Brain microvascular endothelial cell (primary cell): ENCODE data around the gene RPS3A.
"Not testable (repeated sequence)": the region's sequence is repeated elsewhere in the genome, so short reads cannot be mapped to it uniquely, and the experiment has no call there.

Experiments
- DNase-seq: peaks from one replicate; pipeline ENCODE4 v3.0.0-alpha.2; 2020
- H3K27ac ChIP-seq: fragments of 250-450 bp; sonication (Bioruptor Pico); 2 replicates; pipeline ENCODE4 v1.5.1; 2020; ENCODE audit warnings: mild to moderate bottlenecking, moderate library complexity
- H3K27me3 ChIP-seq: fragments of 250-450 bp; sonication (Bioruptor Pico); replicated peaks from 2 replicates; pipeline ENCODE4 v1.5.1; 2020; ENCODE audit warnings: mild to moderate bottlenecking
- H3K36me3 ChIP-seq: fragments of 250-450 bp; sonication (Bioruptor Pico); replicated peaks from 2 replicates; pipeline ENCODE4 v1.5.1; 2020; ENCODE audit warnings: mild to moderate bottlenecking
- H3K4me3 ChIP-seq: 2 replicates; pipeline ENCODE4 v1.5.1; 2011; ENCODE audit warnings: low read depth, mild to moderate bottlenecking, control low read depth, low read length, moderate library complexity
- in situ Hi-C: cut with HindIII; loops from 2 replicates; pipeline ENCODE4 v1.10.0; 2017; ENCODE audit warnings: low sequenced_read_pairs, low pct_ligation_motif_present
- TF ChIP-seq, protein P1 (sequence below): IDR thresholded peaks from 2 replicates; pipeline ENCODE4 v1.5.1; 2011; ENCODE audit warnings: low read depth, mild to moderate bottlenecking, moderate library complexity, low read length, control low read depth, inconsistent platforms; ENCODE audit errors: missing control alignments

The RPS3A gene

DNA sequence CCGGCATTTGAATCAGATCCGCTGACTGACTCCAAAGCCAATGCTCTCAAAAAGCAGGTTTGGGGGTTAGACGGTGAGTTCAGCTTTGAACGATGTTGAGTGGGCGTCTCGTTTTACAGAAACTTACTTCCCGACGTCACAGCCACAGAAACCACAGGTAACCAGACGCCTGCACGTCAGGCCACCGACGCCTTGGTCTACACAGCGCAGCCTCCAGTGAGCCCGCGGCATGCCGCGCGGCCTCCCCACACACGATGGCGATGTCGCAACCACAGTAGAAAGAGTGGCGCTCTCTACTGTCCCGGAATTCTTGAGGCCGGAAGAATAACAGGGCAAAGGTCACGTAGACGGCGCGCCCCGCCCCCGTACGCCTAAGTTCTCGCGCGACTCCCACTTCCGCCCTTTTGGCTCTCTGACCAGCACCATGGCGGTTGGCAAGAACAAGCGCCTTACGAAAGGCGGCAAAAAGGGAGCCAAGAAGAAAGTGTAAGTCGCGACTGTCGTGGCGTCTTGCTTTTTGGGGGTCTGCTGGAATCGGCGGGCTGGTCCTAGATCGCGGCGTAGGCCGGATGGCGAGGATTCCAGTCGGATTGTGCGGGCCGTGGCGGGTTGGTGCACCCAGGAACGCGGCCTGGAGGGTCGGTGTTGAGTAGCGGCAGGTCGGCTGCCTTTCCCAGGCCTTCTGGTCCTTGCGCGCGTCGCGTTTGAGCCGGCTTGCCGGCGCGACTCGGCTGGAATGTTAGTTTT is at the start of gene RPS3A:
Gene RPS3A, plus strand, starts transcription at position 400 of the 747 bp plus-strand sequence. Its CDS starts 25 bp downstream, at position 425.
- in situ Hi-C loops = no loop called here
- H3K27ac ChIP-seq = peak within 1 kb of the TSS; percentile 89
- TF ChIP-seq, protein P1, sequence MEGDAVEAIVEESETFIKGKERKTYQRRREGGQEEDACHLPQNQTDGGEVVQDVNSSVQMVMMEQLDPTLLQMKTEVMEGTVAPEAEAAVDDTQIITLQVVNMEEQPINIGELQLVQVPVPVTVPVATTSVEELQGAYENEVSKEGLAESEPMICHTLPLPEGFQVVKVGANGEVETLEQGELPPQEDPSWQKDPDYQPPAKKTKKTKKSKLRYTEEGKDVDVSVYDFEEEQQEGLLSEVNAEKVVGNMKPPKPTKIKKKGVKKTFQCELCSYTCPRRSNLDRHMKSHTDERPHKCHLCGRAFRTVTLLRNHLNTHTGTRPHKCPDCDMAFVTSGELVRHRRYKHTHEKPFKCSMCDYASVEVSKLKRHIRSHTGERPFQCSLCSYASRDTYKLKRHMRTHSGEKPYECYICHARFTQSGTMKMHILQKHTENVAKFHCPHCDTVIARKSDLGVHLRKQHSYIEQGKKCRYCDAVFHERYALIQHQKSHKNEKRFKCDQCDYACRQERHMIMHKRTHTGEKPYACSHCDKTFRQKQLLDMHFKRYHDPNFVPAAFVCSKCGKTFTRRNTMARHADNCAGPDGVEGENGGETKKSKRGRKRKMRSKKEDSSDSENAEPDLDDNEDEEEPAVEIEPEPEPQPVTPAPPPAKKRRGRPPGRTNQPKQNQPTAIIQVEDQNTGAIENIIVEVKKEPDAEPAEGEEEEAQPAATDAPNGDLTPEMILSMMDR = peak; percentile 90
- peak; percentile 98 for DNase-seq
- H3K27me3 ChIP-seq = no peaks in the 10 kb centered on the region
- H3K4me3 ChIP-seq = peak within 1 kb of the TSS; percentile 100
- peaks cover 36% of the 10 kb centered on the region for H3K36me3 ChIP-seq

DNA sequence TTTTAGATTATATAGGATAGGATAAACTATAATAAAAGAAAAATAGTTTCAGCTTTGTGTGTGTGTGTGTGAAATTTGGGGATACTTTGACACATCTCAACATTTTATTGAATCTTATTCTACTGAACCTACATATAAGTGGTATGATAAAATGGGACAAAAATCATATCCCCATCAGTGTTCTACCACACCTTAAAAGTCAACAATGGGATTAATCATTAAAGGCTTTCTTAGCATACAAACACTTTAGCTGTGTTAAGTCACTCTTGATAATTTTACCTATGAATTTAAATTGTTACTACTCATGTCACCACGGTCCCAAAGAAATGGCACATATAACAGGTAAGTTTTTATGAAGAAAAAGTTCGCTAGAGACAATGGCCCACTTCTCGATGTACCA is 46.6 kb upstream of the RPS3A start:
- H3K4me3 ChIP-seq = no peak overlapping the region
- H3K27ac ChIP-seq = no peak overlapping the region
- H3K27me3 ChIP-seq = no peaks in the 10 kb centered on the region
- TF ChIP-seq, protein P1 = no peak
- H3K36me3 ChIP-seq = no peaks in the 10 kb centered on the region
- in situ Hi-C loops = no loop called here
- no peak for DNase-seq

DNA sequence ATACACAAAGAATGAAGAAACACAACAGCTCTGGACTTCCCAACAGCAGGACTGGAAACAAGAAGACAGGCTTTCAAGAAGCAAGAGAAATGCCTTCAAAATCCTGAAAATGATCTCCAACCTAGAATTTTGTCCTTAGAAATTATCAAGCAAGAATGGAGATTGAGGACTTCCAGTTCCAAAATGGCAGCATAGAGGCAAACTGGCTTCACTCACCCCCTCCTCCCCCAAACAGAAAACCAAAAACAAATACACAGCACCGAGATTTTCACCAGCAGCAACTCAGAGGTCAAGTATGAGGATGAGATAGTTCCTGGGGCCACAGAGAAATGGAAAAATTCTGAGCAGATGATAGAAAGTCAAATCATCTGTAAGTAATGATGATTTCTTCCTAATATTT is 43.9 kb upstream of the RPS3A start:
- in situ Hi-C loops = no loop called here

DNA sequence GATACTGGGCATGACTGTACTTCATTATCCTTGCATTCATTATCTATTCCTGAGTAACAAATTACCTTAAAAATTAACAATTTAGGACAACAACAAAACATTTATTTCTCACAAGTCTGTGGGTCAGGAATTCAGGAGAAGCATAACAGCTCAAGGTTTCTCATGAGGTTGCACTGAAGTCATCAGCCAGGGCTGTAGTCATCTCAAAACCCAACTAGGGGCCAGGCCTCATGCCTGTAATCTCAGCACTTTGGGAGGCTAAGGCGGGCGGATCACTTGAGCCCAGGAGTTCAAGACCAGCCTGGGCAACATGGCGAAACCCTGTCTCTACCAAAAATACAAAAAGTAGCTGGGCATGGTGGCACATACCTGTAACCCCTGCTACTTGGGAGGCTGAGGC is 36.3 kb upstream of the RPS3A start:
- DNase-seq, H3K4me3 ChIP-seq, in situ Hi-C loops, H3K27me3 ChIP-seq, H3K27ac ChIP-seq, H3K36me3 ChIP-seq: not testable (repeated sequence)

More for the DNA sequence above, 43.9 kb upstream of the RPS3A start:
- Histone ChIP-seq H3K27ac (no peak overlapping the region), H3K4me3 (no peak overlapping the region), H3K27me3 (no peaks in the 10 kb centered on the region), H3K36me3 (no peaks in the 10 kb centered on the region)
- DNase-seq = no peak
- TF ChIP-seq, protein P1 = no peak

DNA sequence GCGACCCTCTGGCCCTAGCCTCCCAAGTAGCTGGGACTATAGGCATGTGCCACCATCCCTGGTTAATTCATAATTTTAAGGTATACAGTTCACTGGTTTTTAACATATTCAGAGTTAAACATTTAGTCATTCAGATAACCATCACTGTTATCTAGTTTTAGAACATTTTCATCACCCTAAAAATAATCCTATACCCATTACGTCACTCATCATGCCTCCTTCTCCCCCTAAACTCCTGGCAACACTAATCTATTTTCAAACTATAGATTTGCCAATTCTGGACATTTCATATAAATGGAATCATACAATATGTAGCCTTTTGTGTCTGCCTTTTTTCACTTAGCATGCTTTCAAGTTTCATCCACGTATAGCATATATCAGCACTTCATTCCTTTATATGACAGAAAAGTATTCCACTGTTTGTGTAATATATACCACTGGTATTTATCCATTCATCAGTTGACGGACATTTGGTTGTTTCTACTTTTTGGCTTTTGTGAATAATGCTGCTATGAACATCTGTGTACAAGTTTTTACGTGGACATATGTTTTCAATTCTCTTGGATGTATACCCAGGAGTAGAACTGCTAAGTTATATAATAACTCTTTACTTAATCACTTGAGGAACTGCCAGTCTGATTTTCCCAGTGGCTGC is 32.0 kb upstream of the RPS3A start:
- Histone ChIP-seq H3K27ac (no peak overlapping the region), H3K27me3 (no peaks in the 10 kb centered on the region), H3K36me3 (no peaks in the 10 kb centered on the region), H3K4me3 (no peak overlapping the region)
- DNase-seq = no peak
- TF ChIP-seq, protein P1 = no peak
- in situ Hi-C loops = no loop called here

DNA sequence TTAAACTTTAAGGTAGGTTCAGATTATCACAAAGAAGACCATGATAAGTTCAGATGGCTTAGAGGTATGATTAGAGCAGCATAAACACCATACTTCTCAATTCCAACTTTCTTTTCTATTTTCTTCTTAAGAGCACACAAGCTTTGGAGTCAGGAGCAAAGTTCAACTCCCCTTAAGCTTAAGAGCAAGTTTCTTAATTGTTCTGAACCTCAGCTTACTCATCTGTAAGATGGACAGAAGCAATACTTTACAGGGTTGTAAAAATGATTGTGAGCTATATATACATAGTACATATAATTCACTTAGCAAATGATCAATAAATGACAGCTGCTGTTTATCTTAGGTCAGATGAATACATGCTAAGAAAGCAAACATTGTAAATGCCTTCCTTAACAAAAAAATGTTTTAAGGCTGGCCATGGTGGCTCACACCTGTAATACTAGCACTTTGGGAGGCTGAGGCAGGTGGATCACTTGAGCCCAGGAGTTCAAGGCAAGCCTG is 25.0 kb upstream of the RPS3A start:
- no peak overlapping the region for H3K4me3 ChIP-seq
- in situ Hi-C loops = no loop called here
- no peaks in the 10 kb centered on the region for H3K36me3 ChIP-seq
- TF ChIP-seq, protein P1 = no peak
- no peak overlapping the region for H3K27ac ChIP-seq
- no peaks in the 10 kb centered on the region for H3K27me3 ChIP-seq
- DNase-seq = no peak

DNA sequence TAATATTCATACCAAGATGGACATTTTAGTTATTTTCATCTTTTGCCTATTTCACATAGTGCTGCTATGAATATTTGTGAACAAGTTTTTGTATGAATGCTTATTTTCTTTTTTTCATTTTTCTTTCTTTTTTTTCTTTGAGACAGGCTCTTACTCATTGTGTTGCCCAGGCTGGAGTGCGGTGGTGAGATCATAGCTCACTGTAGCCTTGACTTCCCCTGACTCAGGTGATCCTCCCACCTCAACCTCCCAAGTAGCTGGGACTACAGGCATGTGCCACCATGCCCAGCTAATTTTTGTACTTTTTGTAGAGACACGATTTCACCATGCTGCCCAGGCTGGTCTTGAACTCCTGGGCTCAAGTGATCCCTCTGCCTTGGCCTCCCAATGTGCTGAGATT is 21.4 kb upstream of the RPS3A start:
- H3K36me3 ChIP-seq, H3K4me3 ChIP-seq, H3K27me3 ChIP-seq, in situ Hi-C loops, DNase-seq, H3K27ac ChIP-seq: not testable (repeated sequence)
